NB4 (cell line): ENCODE measurements around the gene S100P.
"Not testable (repeated sequence)": the region's sequence is repeated elsewhere in the genome, so short reads cannot be mapped to it uniquely, and the experiment has no call there.

Experiments
- DNase-seq: peaks from one replicate; pipeline ENCODE4 v3.0.0; 2010; ENCODE audit warnings: low read depth
- H3K4me3 ChIP-seq: one replicate; pipeline ENCODE4 v1.5.1; 2011; ENCODE audit warnings: mild to moderate bottlenecking, low read depth, low read length, moderate library complexity
- MYC ChIP-seq: IDR thresholded peaks from 2 replicates; pipeline ENCODE4 v1.6.1; 2011; ENCODE audit warnings: low read depth, low read length
- POLR2A ChIP-seq: IDR thresholded peaks from 2 replicates; pipeline ENCODE4 v1.6.1; 2011; ENCODE audit warnings: mild to moderate bottlenecking; ENCODE audit not compliant: insufficient read length; ENCODE audit errors: extremely low read depth
- TF ChIP-seq, protein P1 (sequence below): IDR thresholded peaks from one replicate; pipeline ENCODE4 v1.5.1; 2012; ENCODE audit warnings: low read depth, low read length
- TF ChIP-seq, protein P2 (sequence below): IDR thresholded peaks from 2 replicates; pipeline ENCODE4 v1.6.1; 2011; ENCODE audit warnings: low read depth, low read length

The S100P gene

DNA sequence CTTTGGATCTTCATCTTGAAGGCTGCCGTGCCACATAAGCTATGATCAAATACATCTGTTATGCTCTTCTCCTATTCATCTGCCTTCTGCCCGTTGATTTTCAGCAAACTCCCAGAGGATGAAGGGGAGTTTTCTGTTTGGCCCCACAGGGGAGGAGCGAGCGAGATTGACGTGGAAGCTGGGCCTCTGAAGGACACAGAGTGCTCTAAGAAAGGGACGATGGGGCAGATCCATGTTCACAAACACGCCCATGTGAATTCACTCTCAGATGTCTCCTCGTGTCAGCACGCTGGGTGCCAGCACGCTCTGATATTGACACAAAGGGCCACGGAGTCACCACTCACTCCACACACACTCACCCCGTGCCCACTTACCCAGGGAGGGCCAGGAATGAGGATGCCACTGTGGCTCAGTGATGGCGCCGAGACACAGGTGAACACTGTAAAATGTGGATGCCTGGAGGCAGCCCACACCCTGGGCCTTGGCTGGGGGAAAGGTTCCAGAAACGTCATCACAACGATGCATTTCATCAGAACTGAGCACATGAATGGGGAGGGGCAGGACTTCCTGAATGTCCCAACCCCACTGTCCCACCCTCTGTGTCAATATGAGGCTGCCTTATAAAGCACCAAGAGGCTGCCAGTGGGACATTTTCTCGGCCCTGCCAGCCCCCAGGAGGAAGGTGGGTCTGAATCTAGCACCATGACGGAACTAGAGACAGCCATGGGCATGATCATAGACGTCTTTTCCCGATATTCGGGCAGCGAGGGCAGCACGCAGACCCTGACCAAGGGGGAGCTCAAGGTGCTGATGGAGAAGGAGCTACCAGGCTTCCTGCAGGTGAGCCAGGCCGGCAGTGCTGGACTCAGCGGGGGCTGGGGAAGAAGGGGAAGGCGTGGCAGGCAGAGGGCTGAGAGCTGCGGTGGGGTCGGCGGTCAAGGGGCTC, at the start of gene S100P:
S100P (plus strand) TSS at position 648 of the 946 bp plus-strand sequence; CDS start at position 703, 55 bp downstream.
- TF ChIP-seq POLR2A, result peak; percentile 70
- peak; percentile 74 for TF ChIP-seq MYC
- TF ChIP-seq, protein P1, sequence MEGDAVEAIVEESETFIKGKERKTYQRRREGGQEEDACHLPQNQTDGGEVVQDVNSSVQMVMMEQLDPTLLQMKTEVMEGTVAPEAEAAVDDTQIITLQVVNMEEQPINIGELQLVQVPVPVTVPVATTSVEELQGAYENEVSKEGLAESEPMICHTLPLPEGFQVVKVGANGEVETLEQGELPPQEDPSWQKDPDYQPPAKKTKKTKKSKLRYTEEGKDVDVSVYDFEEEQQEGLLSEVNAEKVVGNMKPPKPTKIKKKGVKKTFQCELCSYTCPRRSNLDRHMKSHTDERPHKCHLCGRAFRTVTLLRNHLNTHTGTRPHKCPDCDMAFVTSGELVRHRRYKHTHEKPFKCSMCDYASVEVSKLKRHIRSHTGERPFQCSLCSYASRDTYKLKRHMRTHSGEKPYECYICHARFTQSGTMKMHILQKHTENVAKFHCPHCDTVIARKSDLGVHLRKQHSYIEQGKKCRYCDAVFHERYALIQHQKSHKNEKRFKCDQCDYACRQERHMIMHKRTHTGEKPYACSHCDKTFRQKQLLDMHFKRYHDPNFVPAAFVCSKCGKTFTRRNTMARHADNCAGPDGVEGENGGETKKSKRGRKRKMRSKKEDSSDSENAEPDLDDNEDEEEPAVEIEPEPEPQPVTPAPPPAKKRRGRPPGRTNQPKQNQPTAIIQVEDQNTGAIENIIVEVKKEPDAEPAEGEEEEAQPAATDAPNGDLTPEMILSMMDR, result no peak
- TF ChIP-seq, protein P2, sequence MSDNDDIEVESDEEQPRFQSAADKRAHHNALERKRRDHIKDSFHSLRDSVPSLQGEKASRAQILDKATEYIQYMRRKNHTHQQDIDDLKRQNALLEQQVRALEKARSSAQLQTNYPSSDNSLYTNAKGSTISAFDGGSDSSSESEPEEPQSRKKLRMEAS, result peak; percentile 62
- peak within 1 kb of the TSS; percentile 48 for H3K4me3 ChIP-seq
- peak; percentile 87 for DNase-seq

DNA sequence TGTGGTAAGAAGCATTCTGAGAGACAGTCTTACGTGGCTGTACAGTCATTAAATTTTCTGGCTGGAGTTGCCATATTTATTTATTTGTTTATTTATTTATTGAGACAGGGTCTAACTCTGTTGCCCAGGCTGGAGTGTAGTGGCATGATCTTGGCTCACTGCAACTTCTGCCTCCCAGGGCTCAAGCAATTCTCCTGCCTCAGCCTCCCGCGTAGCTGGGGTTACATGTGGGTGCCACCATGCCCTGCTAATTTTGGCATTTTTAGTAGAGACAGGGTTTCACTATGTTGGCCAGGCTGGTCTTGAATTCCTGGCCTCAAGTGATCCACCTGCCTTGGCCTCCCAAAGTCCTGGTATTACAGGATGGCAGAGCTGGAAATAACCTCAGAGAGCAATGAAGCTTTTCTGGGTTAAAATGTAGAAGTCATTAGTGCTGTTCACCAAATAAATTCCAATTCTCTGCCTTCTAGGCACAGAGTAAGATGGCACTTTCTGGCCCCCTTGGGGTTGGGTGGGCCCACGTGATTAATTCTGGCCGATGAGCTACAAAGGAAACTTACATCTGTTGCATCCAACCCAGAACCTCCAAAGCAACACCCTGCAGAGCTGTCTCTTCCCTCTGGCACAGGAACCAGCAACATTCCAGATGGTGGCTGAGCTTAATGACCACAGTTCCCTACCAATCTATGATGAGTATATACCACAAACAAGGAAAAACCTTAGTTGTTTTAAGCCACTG, 48.7 kb upstream of the S100P start:
- TF ChIP-seq MYC, result no peak
- TF ChIP-seq, protein P1, result no peak
- TF ChIP-seq POLR2A, result no peak
- TF ChIP-seq, protein P2, result no peak
- no peak for DNase-seq
- no peak overlapping the region for H3K4me3 ChIP-seq

GRCh38 chr4:6647169-6647568, 46.5 kb upstream of the S100P start:
- H3K4me3 ChIP-seq, result no peak overlapping the region
- no peak for DNase-seq
- no peak for TF ChIP-seq MYC
- TF ChIP-seq POLR2A, result no peak
- TF ChIP-seq, protein P1, result no peak
- TF ChIP-seq, protein P2, result no peak

DNA sequence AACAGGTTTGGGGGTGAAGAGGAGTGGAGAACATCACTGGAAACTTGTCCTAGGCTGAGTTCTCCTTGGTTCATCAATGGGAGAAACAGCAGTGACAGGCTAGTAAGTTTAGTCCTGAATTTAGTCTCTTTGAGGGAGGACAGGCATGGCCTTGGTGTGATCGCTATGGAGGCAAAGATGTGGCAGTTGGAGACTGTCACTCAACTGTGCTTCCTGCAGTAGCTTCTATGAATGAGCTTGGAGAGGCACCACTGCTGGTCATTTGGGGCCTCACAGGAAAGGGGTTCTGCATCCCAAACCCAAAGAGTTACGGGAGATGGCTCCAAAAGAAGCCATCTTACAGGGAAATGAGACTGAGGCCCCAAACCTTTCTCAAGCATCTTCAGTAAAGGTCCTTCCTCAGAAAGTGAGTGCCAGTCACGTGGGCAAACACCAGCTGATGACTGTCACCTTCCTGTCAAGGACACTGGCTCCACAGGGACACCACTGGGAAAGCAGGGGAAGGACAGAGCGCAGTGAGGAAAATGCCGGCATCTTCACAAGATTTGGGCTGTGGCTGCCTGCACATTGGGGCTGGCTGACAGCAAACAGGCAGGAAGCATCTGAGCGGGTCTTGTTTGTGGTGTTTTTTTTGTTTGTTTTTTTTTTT, 46.0 kb upstream of the S100P start:
- DNase-seq, result no peak
- no peak overlapping the region for H3K4me3 ChIP-seq
- TF ChIP-seq, protein P1, result no peak
- TF ChIP-seq MYC (no peak), POLR2A (no peak)
- TF ChIP-seq, protein P2, result no peak

- no peak for DNase-seq
- TF ChIP-seq POLR2A, result no peak
- no peak for TF ChIP-seq MYC
- TF ChIP-seq, protein P2, result no peak
- TF ChIP-seq, protein P1, result no peak
- no peak overlapping the region for H3K4me3 ChIP-seq
These were observed 44.5 kb upstream of the S100P start for GRCh38 chr4:6649216-6649615.

- DNase-seq, H3K4me3 ChIP-seq: not testable (repeated sequence)
These were observed 39.5 kb upstream of the S100P start for GRCh38 chr4:6654211-6654610.

- not testable (repeated sequence) for DNase-seq, H3K4me3 ChIP-seq
These were observed 38.4 kb upstream of the S100P start for GRCh38 chr4:6655291-6655690.
